ENCODE results near the gene DNAJC10. TPM values are rescaled to one million over a fixed set of nuclear protein-coding genes. Genes with fewer than 3 reads are reported as not detected.

DNAJC10 gene
- total RNA-seq, 1 donor from 2014 or later, result 158 TPM

- TF ChIP-seq CTCF (IDR thresholded peaks at IDR 0.05; ENCODE audit: unreplicated experiment), result no peak
- no peak for DNase-seq (ENCODE audit: low spot score)
- no peaks in the 10 kb centered on the region for H3K27me3 Mint-ChIP-seq (ENCODE audit: unreplicated experiment)
- no peak overlapping the region for H3K27ac Mint-ChIP-seq (ENCODE audit: unreplicated experiment)
- H3K36me3 Mint-ChIP-seq (ENCODE audit: low read depth, unreplicated experiment), result no peaks in the 10 kb centered on the region
- H3K9me3 Mint-ChIP-seq (ENCODE audit: unreplicated experiment), result no peaks in the 10 kb centered on the region
- no peak overlapping the region for H3K4me3 Mint-ChIP-seq (ENCODE audit: unreplicated experiment)
- no peaks in the 10 kb centered on the region for H3K4me1 Mint-ChIP-seq (ENCODE audit: unreplicated experiment)
These were observed 21.9 kb upstream of the DNAJC10 start for GRCh38 chr2:182694189-182694588.

GRCh38 chr2:182695776-182696175 is 20.3 kb upstream of the DNAJC10 start:
- Mint-ChIP-seq H3K9me3 (ENCODE audit: unreplicated experiment) (no peaks in the 10 kb centered on the region), H3K36me3 (ENCODE audit: low read depth, unreplicated experiment) (no peaks in the 10 kb centered on the region), H3K4me1 (ENCODE audit: unreplicated experiment) (no peaks in the 10 kb centered on the region), H3K27me3 (ENCODE audit: unreplicated experiment) (no peaks in the 10 kb centered on the region), H3K4me3 (ENCODE audit: unreplicated experiment) (no peak overlapping the region), H3K27ac (ENCODE audit: unreplicated experiment) (no peak overlapping the region)
- DNase-seq (ENCODE audit: low spot score), result no peak
- TF ChIP-seq CTCF (IDR thresholded peaks at IDR 0.05; ENCODE audit: unreplicated experiment), result no peak

GRCh38 chr2:182698671-182699070 is 17.4 kb upstream of the DNAJC10 start:
- no peak for DNase-seq (ENCODE audit: low spot score)
- no peak for TF ChIP-seq CTCF (IDR thresholded peaks at IDR 0.05; ENCODE audit: unreplicated experiment)
- H3K4me3 Mint-ChIP-seq (ENCODE audit: unreplicated experiment), result no peak overlapping the region
- H3K9me3 Mint-ChIP-seq (ENCODE audit: unreplicated experiment), result no peaks in the 10 kb centered on the region
- no peaks in the 10 kb centered on the region for H3K36me3 Mint-ChIP-seq (ENCODE audit: low read depth, unreplicated experiment)
- no peaks in the 10 kb centered on the region for H3K4me1 Mint-ChIP-seq (ENCODE audit: unreplicated experiment)
- no peaks in the 10 kb centered on the region for H3K27me3 Mint-ChIP-seq (ENCODE audit: unreplicated experiment)
- no peak overlapping the region for H3K27ac Mint-ChIP-seq (ENCODE audit: unreplicated experiment)

- H3K9me3 Mint-ChIP-seq (ENCODE audit: unreplicated experiment), result no peaks in the 10 kb centered on the region
- no peak overlapping the region for H3K27ac Mint-ChIP-seq (ENCODE audit: unreplicated experiment)
- H3K36me3 Mint-ChIP-seq (ENCODE audit: low read depth, unreplicated experiment), result no peaks in the 10 kb centered on the region
These were observed 10.3 kb upstream of the DNAJC10 start for GRCh38 chr2:182705761-182706160.

GRCh38 chr2:182706751-182707150 is 9.3 kb upstream of the DNAJC10 start:
- Mint-ChIP-seq H3K4me1 (ENCODE audit: unreplicated experiment) (no peaks in the 10 kb centered on the region), H3K9me3 (ENCODE audit: unreplicated experiment) (no peaks in the 10 kb centered on the region), H3K4me3 (ENCODE audit: unreplicated experiment) (no peak overlapping the region), H3K27me3 (ENCODE audit: unreplicated experiment) (peaks cover 3% of the 10 kb centered on the region), H3K36me3 (ENCODE audit: low read depth, unreplicated experiment) (no peaks in the 10 kb centered on the region), H3K27ac (ENCODE audit: unreplicated experiment) (no peak overlapping the region)
- no peak for TF ChIP-seq CTCF (IDR thresholded peaks at IDR 0.05; ENCODE audit: unreplicated experiment)
- DNase-seq (ENCODE audit: low spot score), result no peak

More at GRCh38 chr2:182705761-182706160, 10.3 kb upstream of the DNAJC10 start:
- peaks cover under 1% of the 10 kb centered on the region for H3K27me3 Mint-ChIP-seq (ENCODE audit: unreplicated experiment)
- no peak for DNase-seq (ENCODE audit: low spot score)
- no peak overlapping the region for H3K4me3 Mint-ChIP-seq (ENCODE audit: unreplicated experiment)
- no peak for TF ChIP-seq CTCF (IDR thresholded peaks at IDR 0.05; ENCODE audit: unreplicated experiment)
- no peaks in the 10 kb centered on the region for H3K4me1 Mint-ChIP-seq (ENCODE audit: unreplicated experiment)
